Measurements from ENCODE around the gene FKBP7. TPM values are rescaled to one million over a fixed set of nuclear protein-coding genes. Genes with fewer than 3 reads are reported as not detected.
A peak's percentile ranks its signal among the peaks of the same experiment; 100 is the strongest.

FKBP7 gene
- total RNA-seq, 1 donor from 2014 or later, result 44.3 TPM

DNA sequence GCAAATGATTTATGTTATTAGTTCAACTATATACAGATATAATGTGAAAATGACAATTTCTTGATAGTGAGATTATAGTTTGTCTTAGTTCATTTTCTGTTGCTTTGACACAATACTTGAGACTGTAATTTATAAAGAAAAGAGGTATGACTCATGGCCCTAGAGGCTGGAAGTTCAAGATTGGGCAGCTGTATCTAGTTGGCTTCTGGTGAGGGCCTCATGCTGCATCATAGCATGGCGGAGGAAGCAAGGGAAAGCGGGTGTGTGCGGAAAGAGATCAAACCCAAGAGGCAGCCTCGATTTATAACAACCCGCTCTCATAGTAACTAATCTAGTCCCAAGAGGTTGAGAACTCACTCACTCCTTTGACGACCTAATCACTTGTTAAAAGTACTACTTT lies 13.2 kb upstream of the FKBP7 start:
- no peak overlapping the region for H3K27ac Mint-ChIP-seq (ENCODE audit: unreplicated experiment)
- H3K4me1 Mint-ChIP-seq (ENCODE audit: low read depth), result peaks cover 13% of the 10 kb centered on the region
- H3K36me3 Mint-ChIP-seq (ENCODE audit: low read depth), result peaks cover 36% of the 10 kb centered on the region
- no peaks in the 10 kb centered on the region for H3K9me3 Mint-ChIP-seq (ENCODE audit: low read depth)
- H3K27me3 Mint-ChIP-seq (ENCODE audit: low read depth), result no peaks in the 10 kb centered on the region
- DNase-seq (ENCODE audit: low spot score), result no peak
- TF ChIP-seq, protein P1, sequence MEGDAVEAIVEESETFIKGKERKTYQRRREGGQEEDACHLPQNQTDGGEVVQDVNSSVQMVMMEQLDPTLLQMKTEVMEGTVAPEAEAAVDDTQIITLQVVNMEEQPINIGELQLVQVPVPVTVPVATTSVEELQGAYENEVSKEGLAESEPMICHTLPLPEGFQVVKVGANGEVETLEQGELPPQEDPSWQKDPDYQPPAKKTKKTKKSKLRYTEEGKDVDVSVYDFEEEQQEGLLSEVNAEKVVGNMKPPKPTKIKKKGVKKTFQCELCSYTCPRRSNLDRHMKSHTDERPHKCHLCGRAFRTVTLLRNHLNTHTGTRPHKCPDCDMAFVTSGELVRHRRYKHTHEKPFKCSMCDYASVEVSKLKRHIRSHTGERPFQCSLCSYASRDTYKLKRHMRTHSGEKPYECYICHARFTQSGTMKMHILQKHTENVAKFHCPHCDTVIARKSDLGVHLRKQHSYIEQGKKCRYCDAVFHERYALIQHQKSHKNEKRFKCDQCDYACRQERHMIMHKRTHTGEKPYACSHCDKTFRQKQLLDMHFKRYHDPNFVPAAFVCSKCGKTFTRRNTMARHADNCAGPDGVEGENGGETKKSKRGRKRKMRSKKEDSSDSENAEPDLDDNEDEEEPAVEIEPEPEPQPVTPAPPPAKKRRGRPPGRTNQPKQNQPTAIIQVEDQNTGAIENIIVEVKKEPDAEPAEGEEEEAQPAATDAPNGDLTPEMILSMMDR (IDR thresholded peaks at IDR 0.05), result no peak
- no peak overlapping the region for H3K4me3 Mint-ChIP-seq (ENCODE audit: unreplicated experiment)

GRCh38 chr2:178485356-178485755 lies 7.0 kb upstream of the FKBP7 start:
- Mint-ChIP-seq H3K4me3 (ENCODE audit: unreplicated experiment) (no peak overlapping the region), H3K9me3 (ENCODE audit: low read depth) (no peaks in the 10 kb centered on the region), H3K36me3 (ENCODE audit: low read depth) (peaks cover 19% of the 10 kb centered on the region), H3K4me1 (ENCODE audit: low read depth) (peaks cover 52% of the 10 kb centered on the region), H3K27me3 (ENCODE audit: low read depth) (no peaks in the 10 kb centered on the region), H3K27ac (ENCODE audit: unreplicated experiment) (no peak overlapping the region)
- TF ChIP-seq, protein P1 (IDR thresholded peaks at IDR 0.05), result no peak
- DNase-seq (ENCODE audit: low spot score), result no peak

DNA sequence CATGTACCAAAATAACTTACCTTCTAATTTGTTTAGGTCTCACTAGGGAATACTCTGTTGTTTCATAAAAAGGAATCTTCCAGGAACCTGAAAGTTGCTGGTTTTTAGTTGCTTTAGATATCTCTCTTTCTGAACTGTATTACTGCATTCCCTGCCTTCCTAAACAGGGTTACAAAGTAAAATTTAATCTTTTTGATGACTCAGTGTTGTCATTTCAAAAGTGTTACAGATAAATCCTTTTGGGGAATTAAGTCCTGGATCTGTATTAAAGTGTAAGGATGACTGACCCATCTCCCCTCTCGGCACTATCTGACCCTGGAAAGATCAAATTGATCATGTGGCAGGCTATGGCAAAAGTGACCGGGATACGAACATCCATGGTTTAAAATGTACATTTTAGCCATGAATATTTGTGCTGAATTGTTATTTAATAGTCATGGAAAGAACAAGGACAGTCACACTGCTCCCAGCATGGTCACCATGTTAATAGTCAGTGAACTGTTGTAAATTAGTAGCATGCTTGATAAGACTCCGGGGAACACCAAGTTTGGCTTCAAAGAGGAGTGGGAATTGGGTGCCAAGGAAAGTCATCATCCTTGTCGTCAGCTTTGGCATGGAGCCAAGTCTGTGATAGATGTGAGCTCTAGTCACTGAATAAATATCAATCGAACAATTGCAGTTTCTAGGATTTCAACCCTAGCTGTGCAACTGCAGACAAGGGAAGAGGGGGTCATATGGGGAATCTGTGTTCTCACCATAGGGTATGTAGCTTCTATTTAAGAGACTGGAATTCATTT lies 6.0 kb upstream of the FKBP7 start:
- DNase-seq (ENCODE audit: low spot score), result no peak
- Mint-ChIP-seq H3K27me3 (ENCODE audit: low read depth) (no peaks in the 10 kb centered on the region), H3K4me3 (ENCODE audit: unreplicated experiment) (no peak overlapping the region), H3K9me3 (ENCODE audit: low read depth) (no peaks in the 10 kb centered on the region), H3K27ac (ENCODE audit: unreplicated experiment) (peak overlapping the region; percentile 22), H3K4me1 (ENCODE audit: low read depth) (peaks cover 54% of the 10 kb centered on the region), H3K36me3 (ENCODE audit: low read depth) (peaks cover 14% of the 10 kb centered on the region)
- TF ChIP-seq, protein P1 (IDR thresholded peaks at IDR 0.05), result no peak

DNA sequence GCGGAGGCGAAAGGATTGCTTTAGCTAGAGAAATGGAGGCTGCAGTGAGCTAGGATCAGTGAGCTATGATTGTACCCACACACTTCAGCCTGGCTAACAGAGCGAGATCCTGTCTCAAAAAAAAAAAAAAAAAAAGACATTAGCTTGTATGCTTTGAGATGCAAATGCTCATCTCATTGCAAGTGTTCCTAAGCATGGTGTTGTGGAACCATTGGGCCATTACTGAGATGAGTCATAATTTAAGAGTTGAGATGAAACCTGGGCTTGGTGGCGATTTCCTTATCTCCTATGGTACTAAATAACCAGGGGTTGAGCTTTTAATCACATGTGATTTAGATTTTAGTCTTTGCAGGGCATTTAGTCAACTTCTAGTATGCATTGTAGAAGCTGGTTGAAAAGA lies 4.0 kb upstream of the FKBP7 start:
- TF ChIP-seq, protein P1 (IDR thresholded peaks at IDR 0.05), result no peak
- peaks cover 56% of the 10 kb centered on the region for H3K4me1 Mint-ChIP-seq (ENCODE audit: low read depth)
- H3K27ac Mint-ChIP-seq (ENCODE audit: unreplicated experiment), result no peak overlapping the region
- no peaks in the 10 kb centered on the region for H3K27me3 Mint-ChIP-seq (ENCODE audit: low read depth)
- no peak for DNase-seq (ENCODE audit: low spot score)
- H3K9me3 Mint-ChIP-seq (ENCODE audit: low read depth), result no peaks in the 10 kb centered on the region
- H3K36me3 Mint-ChIP-seq (ENCODE audit: low read depth), result peaks cover 8% of the 10 kb centered on the region
- peak overlapping the region; percentile 50 for H3K4me3 Mint-ChIP-seq (ENCODE audit: unreplicated experiment)

GRCh38 chr2:178480227-178481181 lies 2.1 kb upstream of the FKBP7 start, which contains the start of gene PLEKHA3:
Gene PLEKHA3, plus strand, starts transcription at chr2:178480457. Its CDS starts 413 bp downstream, at chr2:178480870.
- peak; percentile 99 for DNase-seq (ENCODE audit: low spot score)
- peaks cover 66% of the 10 kb centered on the region for H3K4me1 Mint-ChIP-seq (ENCODE audit: low read depth)
- peak within 1 kb of the TSS; percentile 99 for H3K27ac Mint-ChIP-seq (ENCODE audit: unreplicated experiment)
- TF ChIP-seq, protein P1 (IDR thresholded peaks at IDR 0.05), result no peak
- peak within 1 kb of the TSS; percentile 97 for H3K4me3 Mint-ChIP-seq (ENCODE audit: unreplicated experiment)
- H3K9me3 Mint-ChIP-seq (ENCODE audit: low read depth), result no peaks in the 10 kb centered on the region
- H3K27me3 Mint-ChIP-seq (ENCODE audit: low read depth), result no peaks in the 10 kb centered on the region
- H3K36me3 Mint-ChIP-seq (ENCODE audit: low read depth), result no peaks in the 10 kb centered on the region
